GM10847 (cell line): ENCODE measurements around the gene SNX2.

Experiments
- POLR2A ChIP-seq: IDR thresholded peaks from 2 replicates; pipeline ENCODE4 v1.6.1; 2011; ENCODE audit not compliant: insufficient read length; ENCODE audit errors: extremely low read depth

SNX2 gene

GRCh38 chr5:122789461-122790171 is 14.7 kb downstream of the SNX2 start:
- TF ChIP-seq POLR2A, result no peak

- no peak for TF ChIP-seq POLR2A
These were observed 15.6 kb downstream of the SNX2 start for GRCh38 chr5:122790354-122791103.

- TF ChIP-seq POLR2A, result no peak
These were observed 30.6 kb downstream of the SNX2 start for GRCh38 chr5:122805481-122805880.

- no peak for TF ChIP-seq POLR2A
These were observed 35.5 kb downstream of the SNX2 start for GRCh38 chr5:122810405-122810804.

GRCh38 chr5:122815218-122815767 is 40.4 kb downstream of the SNX2 start:
- TF ChIP-seq POLR2A, result no peak

GRCh38 chr5:122816756-122817155 is 41.9 kb downstream of the SNX2 start:
- no peak for TF ChIP-seq POLR2A

- no peak for TF ChIP-seq POLR2A
These were observed 57.1 kb downstream of the SNX2 start for GRCh38 chr5:122831984-122832383.

GRCh38 chr5:122835681-122836080 is 60.8 kb downstream of the SNX2 start:
- TF ChIP-seq POLR2A, result no peak

- TF ChIP-seq POLR2A, result no peak
These were observed 62.1 kb downstream of the SNX2 start for GRCh38 chr5:122836947-122837346.

- TF ChIP-seq POLR2A, result no peak
These were observed 64.9 kb downstream of the SNX2 start for GRCh38 chr5:122839731-122840130.

- TF ChIP-seq POLR2A, result no peak
These were observed 67.2 kb downstream of the SNX2 start for GRCh38 chr5:122842016-122842580.

- no peak for TF ChIP-seq POLR2A
These were observed 69.4 kb downstream of the SNX2 start for GRCh38 chr5:122844136-122844909.

- no peak for TF ChIP-seq POLR2A
These were observed 70.0 kb downstream of the SNX2 start for GRCh38 chr5:122844910-122845228.

GRCh38 chr5:122845229-122846050 is 70.6 kb downstream of the SNX2 start, which contains the start of gene SNX24:
SNX24 (plus strand) TSS chr5:122845613; CDS start chr5:122845634, 21 bp downstream.
- peak; percentile 40 for TF ChIP-seq POLR2A

GRCh38 chr5:122846051-122846550 is 71.2 kb downstream of the SNX2 start:
- TF ChIP-seq POLR2A, result no peak

- TF ChIP-seq POLR2A, result no peak
These were observed 72.8 kb downstream of the SNX2 start for GRCh38 chr5:122847687-122848081.
